ENCODE results near the gene SPOP. TPM values are rescaled to one million over a fixed set of nuclear protein-coding genes. Genes with fewer than 3 reads are reported as not detected.
A peak's percentile ranks its signal among the peaks of the same experiment; 100 is the strongest.

Gene SPOP
- total and polyA plus RNA-seq, 11 donors, result 28.5 to 96.1 (median 60.4) TPM

GRCh38 chr17:49595980-49596379 is 81.9 kb downstream of the SPOP start:
- no peak for DNase-seq
- TF ChIP-seq, protein P1, sequence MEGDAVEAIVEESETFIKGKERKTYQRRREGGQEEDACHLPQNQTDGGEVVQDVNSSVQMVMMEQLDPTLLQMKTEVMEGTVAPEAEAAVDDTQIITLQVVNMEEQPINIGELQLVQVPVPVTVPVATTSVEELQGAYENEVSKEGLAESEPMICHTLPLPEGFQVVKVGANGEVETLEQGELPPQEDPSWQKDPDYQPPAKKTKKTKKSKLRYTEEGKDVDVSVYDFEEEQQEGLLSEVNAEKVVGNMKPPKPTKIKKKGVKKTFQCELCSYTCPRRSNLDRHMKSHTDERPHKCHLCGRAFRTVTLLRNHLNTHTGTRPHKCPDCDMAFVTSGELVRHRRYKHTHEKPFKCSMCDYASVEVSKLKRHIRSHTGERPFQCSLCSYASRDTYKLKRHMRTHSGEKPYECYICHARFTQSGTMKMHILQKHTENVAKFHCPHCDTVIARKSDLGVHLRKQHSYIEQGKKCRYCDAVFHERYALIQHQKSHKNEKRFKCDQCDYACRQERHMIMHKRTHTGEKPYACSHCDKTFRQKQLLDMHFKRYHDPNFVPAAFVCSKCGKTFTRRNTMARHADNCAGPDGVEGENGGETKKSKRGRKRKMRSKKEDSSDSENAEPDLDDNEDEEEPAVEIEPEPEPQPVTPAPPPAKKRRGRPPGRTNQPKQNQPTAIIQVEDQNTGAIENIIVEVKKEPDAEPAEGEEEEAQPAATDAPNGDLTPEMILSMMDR (IDR thresholded peaks at IDR 0.05), result no peak
- no peak for TF ChIP-seq POLR2A (IDR thresholded peaks at IDR 0.05)
- peak overlapping the region in 5 of 12 donors; percentile 12 to 49 (median 17) for H3K27ac ChIP-seq
- no peaks in the 10 kb centered on the region for H3K27me3 ChIP-seq
- H3K4me3 ChIP-seq, result no peak overlapping the region
- intact Hi-C loops (cut with DNase I), result no loop called here
- ATAC-seq, result peak in 2 of 4 donors; percentile 33 to 39
- H3K4me1 ChIP-seq, result peaks cover 0 to 25% (median 16%) of the 10 kb centered on the region in 12 donors
- H3K36me3 ChIP-seq, result peaks cover 0 to 84% (median 78%) of the 10 kb centered on the region in 9 donors
- H3K9me3 ChIP-seq, result no peaks in the 10 kb centered on the region
- 80 to 85% (median 82%) methylated on average over 4 of the region's 4 CpGs for WGBS, 4 donors

DNA sequence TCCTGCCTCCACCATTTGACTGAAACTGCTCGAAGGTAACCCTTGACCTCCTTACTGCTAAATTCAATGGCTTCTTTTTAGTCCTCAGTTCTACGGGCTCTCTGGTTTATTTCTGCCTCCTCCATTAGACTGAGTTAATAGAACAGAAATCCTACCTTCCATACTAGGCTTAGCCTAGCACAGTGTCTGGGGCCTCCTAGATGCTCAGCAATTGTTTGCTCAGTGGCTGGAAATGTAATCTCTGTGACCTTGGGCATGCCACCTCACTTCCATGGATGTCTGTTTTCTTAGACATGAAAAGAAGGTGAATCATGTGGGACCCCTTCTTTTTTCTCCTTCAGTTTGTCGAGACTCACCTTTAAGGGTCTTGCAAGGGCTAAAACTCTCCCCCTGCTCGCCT is 82.6 kb downstream of the SPOP start:
- H3K36me3 ChIP-seq, result peaks cover 0 to 84% (median 72%) of the 10 kb centered on the region in 9 donors
- peaks cover 0 to 25% (median 16%) of the 10 kb centered on the region in 12 donors for H3K4me1 ChIP-seq
- intact Hi-C loops (cut with DNase I), result no loop called here
- ATAC-seq, result no peak
- no peak overlapping the region for H3K4me3 ChIP-seq
- no peaks in the 10 kb centered on the region for H3K9me3 ChIP-seq
- WGBS, 4 donors, result 93 to 96% (median 94%) methylated on average over 4 of the region's 4 CpGs
- DNase-seq, result no peak
- no peak for TF ChIP-seq POLR2A (IDR thresholded peaks at IDR 0.05)
- TF ChIP-seq, protein P1 (IDR thresholded peaks at IDR 0.05), result no peak
- H3K27ac ChIP-seq, result peak overlapping the region in 2 of 12 donors; percentile 12 to 16
- no peaks in the 10 kb centered on the region for H3K27me3 ChIP-seq

- intact Hi-C loops (cut with DNase I), result no loop called here
- ATAC-seq, result no peak
- TF ChIP-seq, protein P1 (IDR thresholded peaks at IDR 0.05), result no peak
- TF ChIP-seq POLR2A (IDR thresholded peaks at IDR 0.05), result no peak
- Histone ChIP-seq H3K4me1 (peaks cover 0 to 15% (median 4%) of the 10 kb centered on the region in 12 donors), H3K9me3 (no peaks in the 10 kb centered on the region), H3K27ac (no peak overlapping the region), H3K36me3 (peaks cover 0 to 54% (median 45%) of the 10 kb centered on the region in 9 donors), H3K4me3 (no peak overlapping the region), H3K27me3 (no peaks in the 10 kb centered on the region)
- WGBS, 4 donors, result 87 to 90% (median 89%) methylated on average over 3 of the region's 3 CpGs
- DNase-seq, result no peak
Observed at GRCh38 chr17:49592263-49592662, 85.6 kb downstream of the SPOP start.

- H3K27ac ChIP-seq, result no peak overlapping the region
- WGBS, 4 donors, result 93 to 98% (median 97%) methylated on average over 4 of the region's 4 CpGs
- H3K27me3 ChIP-seq, result no peaks in the 10 kb centered on the region
- H3K36me3 ChIP-seq, result peaks cover 0 to 40% (median 33%) of the 10 kb centered on the region in 9 donors
- no peaks in the 10 kb centered on the region for H3K9me3 ChIP-seq
- intact Hi-C loops (cut with DNase I), result no loop called here
- TF ChIP-seq, protein P1 (IDR thresholded peaks at IDR 0.05), result no peak
- TF ChIP-seq POLR2A (IDR thresholded peaks at IDR 0.05), result no peak
- H3K4me1 ChIP-seq, result peaks cover 0 to 7% (median 0%) of the 10 kb centered on the region in 12 donors
- ATAC-seq (no peak), DNase-seq (no peak)
- no peak overlapping the region for H3K4me3 ChIP-seq
Observed at GRCh38 chr17:49590874-49591273, 87.0 kb downstream of the SPOP start.
